LNCAP (cell line): ENCODE measurements around the gene JAK1.

ENCODE experiments used
- TF ChIP-seq, protein P1 (sequence below): fragments of 450-650 bp; IDR thresholded peaks from 2 replicates; pipeline ENCODE4 v1.5.1; 2017; ENCODE audit warnings: mild to moderate bottlenecking

JAK1 gene

DNA sequence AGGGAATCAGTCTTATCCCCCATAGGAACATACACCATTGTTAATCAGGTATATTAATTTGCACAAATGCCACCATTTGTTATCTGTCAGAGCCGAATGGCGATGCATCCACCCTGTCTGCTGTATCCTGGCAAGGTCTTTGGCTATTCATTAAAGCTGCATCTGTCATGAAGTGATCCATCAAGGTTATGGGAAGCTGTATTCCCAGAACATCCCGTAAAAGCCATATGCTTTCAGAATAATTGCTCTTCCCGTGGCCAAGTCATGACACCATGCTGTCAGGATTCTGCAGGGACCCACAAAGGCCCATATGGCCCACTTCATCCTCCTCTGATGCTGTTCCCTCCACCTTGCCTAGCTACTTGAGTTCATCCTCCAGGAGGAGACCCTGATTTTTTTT, 117.5 kb downstream of the JAK1 start:
- TF ChIP-seq, protein P1, sequence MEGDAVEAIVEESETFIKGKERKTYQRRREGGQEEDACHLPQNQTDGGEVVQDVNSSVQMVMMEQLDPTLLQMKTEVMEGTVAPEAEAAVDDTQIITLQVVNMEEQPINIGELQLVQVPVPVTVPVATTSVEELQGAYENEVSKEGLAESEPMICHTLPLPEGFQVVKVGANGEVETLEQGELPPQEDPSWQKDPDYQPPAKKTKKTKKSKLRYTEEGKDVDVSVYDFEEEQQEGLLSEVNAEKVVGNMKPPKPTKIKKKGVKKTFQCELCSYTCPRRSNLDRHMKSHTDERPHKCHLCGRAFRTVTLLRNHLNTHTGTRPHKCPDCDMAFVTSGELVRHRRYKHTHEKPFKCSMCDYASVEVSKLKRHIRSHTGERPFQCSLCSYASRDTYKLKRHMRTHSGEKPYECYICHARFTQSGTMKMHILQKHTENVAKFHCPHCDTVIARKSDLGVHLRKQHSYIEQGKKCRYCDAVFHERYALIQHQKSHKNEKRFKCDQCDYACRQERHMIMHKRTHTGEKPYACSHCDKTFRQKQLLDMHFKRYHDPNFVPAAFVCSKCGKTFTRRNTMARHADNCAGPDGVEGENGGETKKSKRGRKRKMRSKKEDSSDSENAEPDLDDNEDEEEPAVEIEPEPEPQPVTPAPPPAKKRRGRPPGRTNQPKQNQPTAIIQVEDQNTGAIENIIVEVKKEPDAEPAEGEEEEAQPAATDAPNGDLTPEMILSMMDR, result no peak

DNA sequence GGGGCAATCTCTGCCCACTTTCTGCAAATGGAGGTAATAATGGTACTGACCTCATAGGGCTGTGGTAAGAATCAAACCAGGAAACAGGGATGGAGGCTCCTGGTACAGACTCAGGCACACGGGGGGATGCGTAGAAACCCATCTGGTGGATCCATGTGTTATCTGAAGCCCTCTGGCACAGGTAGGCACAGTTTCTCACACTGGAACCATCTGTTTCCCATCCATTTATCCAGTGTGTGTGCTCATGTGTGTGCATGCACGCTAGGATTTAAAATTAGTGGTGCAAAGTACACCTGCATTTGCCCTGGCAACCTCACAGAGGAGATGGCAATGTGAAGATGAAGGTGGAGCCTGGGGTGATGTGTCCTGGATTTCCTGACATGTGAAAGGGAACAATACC, 118.2 kb downstream of the JAK1 start:
- TF ChIP-seq, protein P1, result no peak

DNA sequence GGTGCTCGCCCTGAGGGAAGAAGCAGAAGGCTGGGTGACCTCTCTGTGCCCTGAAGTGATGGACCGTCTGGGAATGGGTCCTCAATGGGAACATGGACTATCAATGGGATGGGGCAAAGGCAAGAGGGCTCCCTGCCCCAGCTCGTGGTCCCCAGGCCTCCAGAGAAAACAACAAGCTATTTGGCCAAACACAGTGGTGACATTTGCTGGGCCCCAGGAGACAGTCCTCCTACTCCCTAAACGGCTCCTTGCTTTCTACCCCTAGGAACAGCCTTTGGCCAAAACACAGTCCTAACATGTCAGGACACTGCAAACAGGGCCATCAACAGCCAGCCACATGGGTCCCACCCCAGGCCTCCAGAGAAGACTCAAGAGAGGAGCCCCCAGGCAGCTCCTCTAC, 118.7 kb downstream of the JAK1 start:
- TF ChIP-seq, protein P1, result no peak

DNA sequence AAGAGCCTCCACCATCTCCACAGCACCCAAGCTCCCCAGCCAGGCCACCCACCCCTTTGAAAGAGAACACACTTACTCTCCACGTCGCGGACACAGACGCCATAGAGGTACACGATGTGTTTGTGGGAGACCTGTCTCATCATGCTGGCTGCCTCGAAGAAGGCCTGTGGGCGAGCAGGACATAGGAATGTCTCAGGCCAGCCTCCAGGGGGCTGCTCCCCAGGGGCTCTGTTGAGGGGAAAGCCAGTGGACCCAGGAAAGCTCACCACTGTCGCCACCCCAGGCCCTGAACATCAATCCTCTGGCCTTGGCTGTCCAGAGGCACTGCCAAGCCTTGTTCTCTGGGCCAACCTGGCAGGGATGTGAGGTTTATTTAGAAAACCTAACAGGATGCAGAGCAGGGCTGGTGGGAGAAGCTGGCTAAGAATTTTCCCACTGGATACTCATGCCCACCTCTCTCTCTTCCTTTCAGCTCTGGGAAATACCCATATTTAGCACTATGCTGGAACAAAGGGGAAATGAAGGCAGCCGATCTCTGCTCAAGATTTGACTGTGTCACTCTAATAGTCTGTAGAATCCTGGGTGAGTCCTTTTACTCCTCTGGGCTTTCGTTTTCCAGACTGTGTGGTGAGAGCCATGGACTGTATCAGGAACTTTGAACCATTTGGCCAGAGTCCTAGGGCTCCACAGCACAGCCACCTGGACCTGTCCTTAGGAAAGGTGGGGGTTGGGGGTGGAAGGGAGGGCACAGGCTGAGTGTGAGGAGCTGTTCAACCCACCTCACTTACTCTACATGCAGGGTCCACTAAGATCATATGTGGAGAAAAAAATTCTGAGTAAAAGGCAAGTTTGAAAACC, 119.5 kb downstream of the JAK1 start:
- TF ChIP-seq, protein P1, result no peak

DNA sequence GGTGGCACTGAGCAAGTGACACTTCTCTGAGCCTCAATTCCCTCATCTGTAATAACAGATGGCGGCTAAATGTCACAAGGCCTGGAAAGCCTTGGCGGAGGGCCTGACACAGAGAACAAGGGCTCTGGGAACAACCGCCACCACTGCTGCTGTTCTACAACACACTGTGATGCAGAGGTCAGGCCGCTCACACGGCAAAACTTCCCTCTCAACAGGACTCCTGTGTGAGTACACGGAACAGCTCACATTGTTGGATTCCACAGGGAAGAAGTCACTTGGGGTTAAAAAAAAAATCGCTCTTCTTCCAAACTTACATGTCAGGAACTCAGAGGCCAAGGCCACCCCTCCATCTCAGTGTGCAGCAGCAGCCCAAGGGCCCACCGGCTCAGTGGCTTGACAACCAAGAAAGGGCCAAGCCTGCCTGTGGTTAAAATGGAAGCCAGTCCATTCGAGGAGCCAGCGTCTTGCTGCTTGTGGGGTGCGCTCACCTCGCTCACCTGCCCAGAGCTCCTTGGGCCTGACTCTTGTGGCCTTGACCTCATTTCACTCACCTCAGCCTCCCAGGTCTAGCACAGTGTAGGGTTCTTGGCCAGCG, 120.4 kb downstream of the JAK1 start:
- TF ChIP-seq, protein P1, result no peak

DNA sequence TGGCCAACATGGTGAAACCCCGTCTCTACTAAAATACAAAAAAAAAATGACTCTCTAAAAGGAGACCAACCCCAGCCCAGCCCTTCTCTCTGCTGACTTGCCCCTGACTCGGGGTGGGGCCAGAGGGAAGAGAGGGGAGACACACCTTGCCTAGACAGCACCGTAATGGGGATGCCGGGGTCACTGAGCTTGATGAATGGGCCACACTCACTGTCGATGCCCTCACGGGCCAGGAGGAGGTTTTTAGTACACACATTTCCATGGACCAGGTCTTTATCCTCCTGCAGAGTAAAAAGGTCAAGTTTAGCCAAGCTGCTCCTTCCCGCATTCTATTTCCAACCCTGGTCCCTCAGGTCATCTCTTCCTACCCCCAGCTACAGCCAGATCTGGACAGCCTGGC, 121.7 kb downstream of the JAK1 start:
- TF ChIP-seq, protein P1, result no peak

DNA sequence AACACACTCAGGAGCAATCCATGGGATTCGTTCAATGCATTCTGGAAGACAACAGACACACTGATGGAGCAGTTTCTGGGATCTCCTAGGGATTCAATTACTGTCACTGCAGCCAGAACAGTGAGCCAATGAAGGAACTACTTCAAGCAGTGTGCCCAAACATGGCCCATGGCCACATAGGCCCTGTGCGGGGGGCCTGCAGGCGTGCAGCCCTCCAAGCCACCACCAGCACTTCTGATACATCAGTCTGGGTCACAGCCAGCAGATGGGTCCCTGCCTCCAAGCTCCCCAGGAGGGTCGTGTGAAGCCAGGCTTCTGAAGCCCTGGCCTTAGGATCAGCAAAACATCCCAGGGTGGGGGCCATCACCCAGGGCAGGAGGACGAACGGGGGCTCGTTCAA, 122.2 kb downstream of the JAK1 start:
- TF ChIP-seq, protein P1, result no peak
